ENCODE results near the gene ALAS1. TPM values are rescaled to one million over a fixed set of nuclear protein-coding genes. Genes with fewer than 3 reads are reported as not detected.

Gene ALAS1
- total and polyA plus RNA-seq, 2 donors (not counting 3 experiments of a cell fraction or from before 2014, with no cell fraction given), result 45.1 to 72.1 TPM

DNA sequence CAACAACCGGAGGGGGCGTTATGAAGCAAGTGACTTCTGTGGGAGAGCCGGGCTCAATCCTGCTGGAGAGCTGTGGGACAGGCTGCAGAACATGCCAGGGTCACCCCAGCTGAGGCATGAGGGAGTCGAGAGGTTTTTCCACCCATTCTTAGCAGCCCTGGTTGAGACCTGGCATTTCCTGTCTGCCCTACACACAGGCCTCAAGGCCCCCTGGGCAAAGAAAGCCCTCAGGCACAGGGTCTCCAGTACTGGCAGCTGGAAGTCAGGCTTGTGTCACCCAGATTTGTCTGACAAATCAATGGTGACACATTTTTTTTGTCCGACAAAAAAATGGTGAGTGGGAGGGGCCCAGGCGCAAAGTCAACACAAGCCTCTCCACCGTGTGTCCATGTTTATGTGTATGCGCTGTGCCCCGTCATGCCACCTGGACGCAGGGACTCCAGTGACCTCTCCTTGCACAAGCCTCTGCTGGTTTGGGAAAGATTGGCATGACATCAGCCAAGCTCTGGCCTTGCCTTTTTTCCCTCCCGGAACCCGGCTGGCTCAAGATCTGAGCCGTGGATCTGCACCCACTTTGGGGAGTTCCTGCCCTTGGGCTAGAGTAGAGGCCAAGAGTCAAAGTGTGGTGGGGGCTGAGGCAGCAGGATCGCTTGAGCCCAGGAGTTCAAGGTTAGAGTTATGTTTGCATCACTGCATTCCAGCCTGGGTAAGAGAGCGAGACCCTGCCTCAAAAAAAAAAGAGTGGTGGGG, 20.8 kb upstream of the ALAS1 start:
- no peak overlapping the region for H3K27ac ChIP-seq (ENCODE audit: insufficient read depth, low read depth, low read length)
- H3K9me3 ChIP-seq (replicated peaks; ENCODE audit: control insufficient read depth, insufficient read depth, low read length), result no peaks in the 10 kb centered on the region
- ChIA-PET CTCF (no interaction called here), POLR2A (no interaction called here)
- H3K4me2 ChIP-seq (ENCODE audit: insufficient read depth, low read length), result no peak overlapping the region
- no peaks in the 10 kb centered on the region for H3K36me3 ChIP-seq (ENCODE audit: control insufficient read depth in 2 of 2, extremely low read depth in 1 of 2, insufficient read depth in 2 of 2, low read length in 2 of 2)
- no peak for DNase-seq (ENCODE audit: low read depth, low spot score)
- H2AFZ ChIP-seq (ENCODE audit: low read depth, low read length), result no peak overlapping the region
- BruUV-seq (replicated peaks), result no TSS peak
- no peak overlapping the region for H3K4me3 ChIP-seq (replicated peaks in 1 of 3; ENCODE audit: insufficient read depth in 1 of 3, low read depth in 1 of 3, low read length in 3 of 3)
- H3K27me3 ChIP-seq (ENCODE audit: control insufficient read depth in 2 of 2, insufficient read depth in 2 of 2, low read length in 2 of 2), result peaks cover 0 to 4% of the 10 kb centered on the region in 2 experiments
- no peaks in the 10 kb centered on the region for H4K20me1 ChIP-seq (replicated peaks; ENCODE audit: control insufficient read depth, extremely low read depth, insufficient read depth, low read length)
- dilution Hi-C loops (cut with MboI; ENCODE audit: extremely low pct_ligation_motif_present, low sequenced_read_pairs), result no loop called here
- no peaks in the 10 kb centered on the region for H3K79me2 ChIP-seq (ENCODE audit: control insufficient read depth, insufficient read depth, low read length)
- no peak overlapping the region for H3K9ac ChIP-seq (replicated peaks; ENCODE audit: extremely low read depth, insufficient read depth, low read length)
- FAIRE-seq, result no peak
- TF ChIP-seq JUN (IDR thresholded peaks at IDR 0.05; ENCODE audit: borderline replicate concordance, insufficient read depth, insufficient read length, low read depth) (no peak), POLR2A (IDR thresholded peaks at IDR 0.05; ENCODE audit: low read depth, low read length) (no peak), GATA2 (IDR thresholded peaks at IDR 0.05; ENCODE audit: insufficient read depth, insufficient read length, low read depth, low read length) (no peak), FOS (IDR thresholded peaks at IDR 0.05; ENCODE audit: borderline replicate concordance, insufficient read depth, low read length) (no peak), EZH2 (IDR thresholded peaks at IDR 0.05; ENCODE audit: borderline replicate concordance, low read depth, low read length, severe bottlenecking) (no peak), POLR2AphosphoS5 (IDR thresholded peaks at IDR 0.05; ENCODE audit: insufficient read depth, low read depth, low read length) (no peak), MYC (IDR thresholded peaks at IDR 0.05; ENCODE audit: low read depth, low read length) (no peak)
- TF ChIP-seq, protein P1, sequence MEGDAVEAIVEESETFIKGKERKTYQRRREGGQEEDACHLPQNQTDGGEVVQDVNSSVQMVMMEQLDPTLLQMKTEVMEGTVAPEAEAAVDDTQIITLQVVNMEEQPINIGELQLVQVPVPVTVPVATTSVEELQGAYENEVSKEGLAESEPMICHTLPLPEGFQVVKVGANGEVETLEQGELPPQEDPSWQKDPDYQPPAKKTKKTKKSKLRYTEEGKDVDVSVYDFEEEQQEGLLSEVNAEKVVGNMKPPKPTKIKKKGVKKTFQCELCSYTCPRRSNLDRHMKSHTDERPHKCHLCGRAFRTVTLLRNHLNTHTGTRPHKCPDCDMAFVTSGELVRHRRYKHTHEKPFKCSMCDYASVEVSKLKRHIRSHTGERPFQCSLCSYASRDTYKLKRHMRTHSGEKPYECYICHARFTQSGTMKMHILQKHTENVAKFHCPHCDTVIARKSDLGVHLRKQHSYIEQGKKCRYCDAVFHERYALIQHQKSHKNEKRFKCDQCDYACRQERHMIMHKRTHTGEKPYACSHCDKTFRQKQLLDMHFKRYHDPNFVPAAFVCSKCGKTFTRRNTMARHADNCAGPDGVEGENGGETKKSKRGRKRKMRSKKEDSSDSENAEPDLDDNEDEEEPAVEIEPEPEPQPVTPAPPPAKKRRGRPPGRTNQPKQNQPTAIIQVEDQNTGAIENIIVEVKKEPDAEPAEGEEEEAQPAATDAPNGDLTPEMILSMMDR (IDR thresholded peaks at IDR 0.05; ENCODE audit: extremely low read depth in 1 of 2, insufficient read depth in 1 of 2, low read depth in 1 of 2, low read length in 2 of 2), result no peak
- TF ChIP-seq, protein P2, sequence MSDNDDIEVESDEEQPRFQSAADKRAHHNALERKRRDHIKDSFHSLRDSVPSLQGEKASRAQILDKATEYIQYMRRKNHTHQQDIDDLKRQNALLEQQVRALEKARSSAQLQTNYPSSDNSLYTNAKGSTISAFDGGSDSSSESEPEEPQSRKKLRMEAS (IDR thresholded peaks at IDR 0.05; ENCODE audit: insufficient read depth, insufficient read length), result no peak
- no peaks in the 10 kb centered on the region for H3K4me1 ChIP-seq (ENCODE audit: control insufficient read depth, extremely low read depth, insufficient read depth, low read length)
- H3K9me1 ChIP-seq (replicated peaks; ENCODE audit: control insufficient read depth, extremely low read depth, insufficient read depth, low read length), result no peaks in the 10 kb centered on the region
- intact Hi-C loops (cut with micrococcal nuclease), result no loop called here
